Measurements from ENCODE around the gene CFAP45.

Gene CFAP45

DNA sequence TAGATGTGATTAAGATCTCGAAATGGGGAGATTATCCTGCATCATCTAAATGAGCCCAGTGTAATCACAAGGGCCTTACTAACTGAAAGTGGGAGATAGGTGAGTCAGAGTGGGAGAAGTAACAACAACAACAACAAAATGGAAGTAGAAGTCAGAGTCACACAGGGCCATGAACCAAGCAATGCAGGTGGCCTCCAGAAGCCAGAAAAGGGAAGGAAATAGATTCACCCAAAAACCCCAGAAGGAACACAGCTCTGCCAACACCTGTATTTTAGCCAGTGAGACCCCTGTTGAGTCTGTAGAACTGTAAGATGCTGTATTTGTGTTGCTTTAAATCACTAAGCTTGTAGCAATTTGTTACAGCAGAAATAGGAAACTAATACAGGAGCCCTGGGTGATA lies 21.3 kb upstream of the CFAP45 start:
- Histone ChIP-seq H3K9ac (ENCODE audit: low read length) (peak overlapping the region; percentile 37; the same call in 1 of the 2 replicates), H3K9me3 (ENCODE audit: low read length) (no peaks in the 10 kb centered on the region), H3K4me1 (ENCODE audit: insufficient read depth, low read length, severe bottlenecking) (peaks cover 50% of the 10 kb centered on the region), H3K9me2 (ENCODE audit: low read depth, low read length) (no peaks in the 10 kb centered on the region), H3K4me3 (ENCODE audit: low read depth, low read length, poor library complexity, severe bottlenecking) (peak overlapping the region; percentile 79), H3K79me2 (ENCODE audit: insufficient read depth, low read length) (no peaks in the 10 kb centered on the region), H3F3A (ENCODE audit: insufficient read depth, low read length) (no peaks in the 10 kb centered on the region), H3K27me3 (ENCODE audit: insufficient read depth, low read length) (no peaks in the 10 kb centered on the region), H3K36me3 (ENCODE audit: insufficient read depth, low read length) (peaks cover 33% of the 10 kb centered on the region; the same call in 1 of the 2 replicates), H3K27ac (ENCODE audit: low read depth, low read length, poor library complexity, severe bottlenecking) (peak overlapping the region; percentile 87), H2AFZ (ENCODE audit: low read length) (no peak overlapping the region), H3K4me2 (ENCODE audit: low read length) (peak overlapping the region; percentile 84), H4K20me1 (ENCODE audit: insufficient read depth, low read length) (no peaks in the 10 kb centered on the region)
- TF ChIP-seq, protein P1, sequence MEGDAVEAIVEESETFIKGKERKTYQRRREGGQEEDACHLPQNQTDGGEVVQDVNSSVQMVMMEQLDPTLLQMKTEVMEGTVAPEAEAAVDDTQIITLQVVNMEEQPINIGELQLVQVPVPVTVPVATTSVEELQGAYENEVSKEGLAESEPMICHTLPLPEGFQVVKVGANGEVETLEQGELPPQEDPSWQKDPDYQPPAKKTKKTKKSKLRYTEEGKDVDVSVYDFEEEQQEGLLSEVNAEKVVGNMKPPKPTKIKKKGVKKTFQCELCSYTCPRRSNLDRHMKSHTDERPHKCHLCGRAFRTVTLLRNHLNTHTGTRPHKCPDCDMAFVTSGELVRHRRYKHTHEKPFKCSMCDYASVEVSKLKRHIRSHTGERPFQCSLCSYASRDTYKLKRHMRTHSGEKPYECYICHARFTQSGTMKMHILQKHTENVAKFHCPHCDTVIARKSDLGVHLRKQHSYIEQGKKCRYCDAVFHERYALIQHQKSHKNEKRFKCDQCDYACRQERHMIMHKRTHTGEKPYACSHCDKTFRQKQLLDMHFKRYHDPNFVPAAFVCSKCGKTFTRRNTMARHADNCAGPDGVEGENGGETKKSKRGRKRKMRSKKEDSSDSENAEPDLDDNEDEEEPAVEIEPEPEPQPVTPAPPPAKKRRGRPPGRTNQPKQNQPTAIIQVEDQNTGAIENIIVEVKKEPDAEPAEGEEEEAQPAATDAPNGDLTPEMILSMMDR (IDR thresholded peaks at IDR 0.05; ENCODE audit: low read length): no peak
- no peak for TF ChIP-seq EZH2 (IDR thresholded peaks at IDR 0.05; ENCODE audit: borderline replicate concordance, low read length)

DNA sequence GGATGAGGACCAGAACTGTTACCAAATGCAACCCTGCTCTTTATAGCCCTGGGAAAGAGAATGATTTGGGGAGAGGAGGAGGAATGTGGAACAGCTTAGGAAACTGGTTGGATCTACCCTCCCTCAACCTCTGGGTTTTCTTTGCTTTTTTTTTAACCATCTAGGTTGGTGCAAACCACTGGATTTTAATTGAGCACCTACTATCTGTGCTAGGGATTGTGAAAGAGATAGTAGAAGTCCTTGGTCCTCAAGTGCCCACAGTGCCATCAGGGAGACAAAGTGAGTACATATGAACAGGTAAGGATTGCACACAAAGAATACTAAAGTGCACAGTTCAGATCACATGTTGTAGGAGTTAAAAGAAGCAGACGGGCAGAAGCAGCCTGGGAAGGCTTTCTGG lies 20.7 kb upstream of the CFAP45 start:
- Histone ChIP-seq H3K4me2 (ENCODE audit: low read length) (no peak overlapping the region), H3K4me3 (ENCODE audit: low read depth, low read length, poor library complexity, severe bottlenecking) (no peak overlapping the region), H3F3A (ENCODE audit: insufficient read depth, low read length) (no peaks in the 10 kb centered on the region), H3K9me2 (ENCODE audit: low read depth, low read length) (no peaks in the 10 kb centered on the region), H3K9ac (ENCODE audit: low read length) (no peak overlapping the region), H3K27me3 (ENCODE audit: insufficient read depth, low read length) (no peaks in the 10 kb centered on the region), H3K4me1 (ENCODE audit: insufficient read depth, low read length, severe bottlenecking) (peaks cover 46% of the 10 kb centered on the region), H4K20me1 (ENCODE audit: insufficient read depth, low read length) (no peaks in the 10 kb centered on the region), H2AFZ (ENCODE audit: low read length) (no peak overlapping the region), H3K36me3 (ENCODE audit: insufficient read depth, low read length) (peaks cover 33% of the 10 kb centered on the region; the same call in 1 of the 2 replicates), H3K79me2 (ENCODE audit: insufficient read depth, low read length) (no peaks in the 10 kb centered on the region), H3K27ac (ENCODE audit: low read depth, low read length, poor library complexity, severe bottlenecking) (peak overlapping the region; percentile 87), H3K9me3 (ENCODE audit: low read length) (no peaks in the 10 kb centered on the region)
- TF ChIP-seq EZH2 (IDR thresholded peaks at IDR 0.05; ENCODE audit: borderline replicate concordance, low read length): no peak
- TF ChIP-seq, protein P1 (IDR thresholded peaks at IDR 0.05; ENCODE audit: low read length): no peak

DNA sequence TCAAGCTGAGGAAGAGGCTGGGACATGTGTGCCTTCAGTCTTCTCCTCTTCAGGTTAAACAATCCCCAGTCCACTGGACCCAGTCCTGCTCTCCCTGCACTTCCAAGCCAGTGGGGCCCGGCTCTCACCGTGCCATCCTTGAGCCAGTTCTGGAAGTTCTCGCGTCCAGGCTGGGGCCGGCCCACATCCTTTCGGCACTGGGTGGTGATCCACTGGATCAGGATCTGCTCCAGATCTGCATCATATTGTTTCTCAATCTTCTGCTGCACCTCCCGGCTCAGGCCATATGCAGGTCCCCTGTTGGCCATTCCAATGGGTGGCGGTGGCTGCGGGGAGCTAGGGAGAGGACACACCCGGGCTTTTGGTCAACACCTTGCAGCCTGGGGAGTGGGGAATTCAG lies 20.2 kb upstream of the CFAP45 start:
- H3K4me3 ChIP-seq (ENCODE audit: low read depth, low read length, poor library complexity, severe bottlenecking): no peak overlapping the region
- H3K27me3 ChIP-seq (ENCODE audit: insufficient read depth, low read length): no peaks in the 10 kb centered on the region
- H3K27ac ChIP-seq (ENCODE audit: low read depth, low read length, poor library complexity, severe bottlenecking): no peak overlapping the region
- no peaks in the 10 kb centered on the region for H3F3A ChIP-seq (ENCODE audit: insufficient read depth, low read length)
- peaks cover 33% of the 10 kb centered on the region; the same call in 1 of the 2 replicates for H3K36me3 ChIP-seq (ENCODE audit: insufficient read depth, low read length)
- H3K4me2 ChIP-seq (ENCODE audit: low read length): no peak overlapping the region
- H3K4me1 ChIP-seq (ENCODE audit: insufficient read depth, low read length, severe bottlenecking): peaks cover 43% of the 10 kb centered on the region
- H4K20me1 ChIP-seq (ENCODE audit: insufficient read depth, low read length): no peaks in the 10 kb centered on the region
- H2AFZ ChIP-seq (ENCODE audit: low read length): no peak overlapping the region
- H3K79me2 ChIP-seq (ENCODE audit: insufficient read depth, low read length): no peaks in the 10 kb centered on the region
- TF ChIP-seq, protein P1 (IDR thresholded peaks at IDR 0.05; ENCODE audit: low read length): no peak
- TF ChIP-seq EZH2 (IDR thresholded peaks at IDR 0.05; ENCODE audit: borderline replicate concordance, low read length): no peak
- no peaks in the 10 kb centered on the region for H3K9me2 ChIP-seq (ENCODE audit: low read depth, low read length)
- no peak overlapping the region for H3K9ac ChIP-seq (ENCODE audit: low read length)
- H3K9me3 ChIP-seq (ENCODE audit: low read length): no peaks in the 10 kb centered on the region
